ENCODE measurements around the gene S100A13.

Gene S100A13

DNA sequence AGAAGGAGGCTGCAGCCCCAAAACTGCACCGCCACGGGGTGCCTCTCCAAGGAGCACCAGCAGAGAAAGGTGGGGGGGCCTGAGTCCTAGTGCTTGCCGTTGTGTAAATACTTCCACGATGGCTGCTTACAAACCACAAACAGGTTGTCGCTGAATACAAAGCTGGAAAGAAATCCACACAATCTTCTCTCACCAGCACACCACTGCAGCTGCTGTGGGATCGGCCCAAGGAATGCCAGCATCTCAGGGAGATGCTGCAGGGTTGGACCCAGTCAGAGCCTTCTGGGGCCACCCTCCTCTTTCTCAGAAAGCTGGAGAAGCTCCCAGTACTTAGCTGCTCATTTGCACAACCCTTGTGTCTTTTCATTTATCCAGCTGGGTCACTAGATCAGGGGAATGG, 8.1 kb downstream of the S100A13 start:
- DNase-seq (ENCODE audit: low spot score in 2 of 2) = no peak
- H3K9me3 Mint-ChIP-seq = no peaks in the 10 kb centered on the region
- H3K27ac Mint-ChIP-seq = no peak overlapping the region
- no peak for ATAC-seq
- no peaks in the 10 kb centered on the region for H3K4me1 Mint-ChIP-seq
- no peaks in the 10 kb centered on the region for H3K36me3 Mint-ChIP-seq
- H3K4me3 Mint-ChIP-seq = no peak overlapping the region

DNA sequence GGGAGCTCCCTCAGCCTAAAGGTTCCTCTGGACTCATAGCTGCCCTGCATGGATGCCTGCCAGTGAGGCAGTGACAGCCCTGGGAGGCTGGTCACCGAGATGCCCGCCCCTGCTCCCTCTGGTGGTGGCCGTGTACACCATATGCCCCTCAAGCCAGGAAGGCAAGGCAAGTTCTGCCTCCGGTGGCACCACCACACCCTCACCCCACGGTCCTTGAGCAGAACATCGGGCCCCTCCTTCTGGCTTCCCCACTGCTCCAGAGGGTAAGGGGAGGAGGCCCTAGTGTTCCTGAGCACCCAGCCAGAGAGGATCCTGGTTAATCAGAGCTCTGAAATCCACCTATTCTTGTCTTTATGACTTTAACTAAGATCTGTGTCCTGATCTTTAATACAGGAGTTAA, 9.6 kb downstream of the S100A13 start:
- Mint-ChIP-seq H3K27ac (peak overlapping the region; percentile 84), H3K4me3 (no peak overlapping the region), H3K36me3 (no peaks in the 10 kb centered on the region), H3K4me1 (no peaks in the 10 kb centered on the region), H3K9me3 (no peaks in the 10 kb centered on the region)
- peak; percentile 90 for ATAC-seq
- peak; percentile 51 to 77 for DNase-seq (ENCODE audit: low spot score in 2 of 2)

DNA sequence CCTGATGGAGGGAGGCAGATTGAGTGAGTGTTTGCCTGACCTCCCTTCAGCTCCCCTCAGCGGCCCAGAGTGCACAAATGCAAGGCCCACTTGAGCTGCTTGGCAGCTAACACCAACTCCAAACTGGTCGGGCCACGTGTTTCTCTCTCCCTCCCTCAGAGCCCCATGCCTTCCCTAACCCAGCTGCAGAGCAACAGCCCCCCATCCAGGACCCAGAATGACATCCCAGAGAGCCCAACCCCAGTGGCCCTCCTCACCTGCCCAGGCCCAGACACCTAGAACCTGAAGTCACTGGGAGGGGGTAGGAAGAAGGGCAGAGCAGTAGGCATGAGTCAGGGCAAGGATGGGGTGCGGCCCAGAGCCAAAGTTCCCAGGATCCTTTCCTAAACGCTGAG, 10.4 kb downstream of the S100A13 start:
- H3K9me3 Mint-ChIP-seq = no peaks in the 10 kb centered on the region
- H3K36me3 Mint-ChIP-seq = no peaks in the 10 kb centered on the region
- no peak for ATAC-seq

DNA sequence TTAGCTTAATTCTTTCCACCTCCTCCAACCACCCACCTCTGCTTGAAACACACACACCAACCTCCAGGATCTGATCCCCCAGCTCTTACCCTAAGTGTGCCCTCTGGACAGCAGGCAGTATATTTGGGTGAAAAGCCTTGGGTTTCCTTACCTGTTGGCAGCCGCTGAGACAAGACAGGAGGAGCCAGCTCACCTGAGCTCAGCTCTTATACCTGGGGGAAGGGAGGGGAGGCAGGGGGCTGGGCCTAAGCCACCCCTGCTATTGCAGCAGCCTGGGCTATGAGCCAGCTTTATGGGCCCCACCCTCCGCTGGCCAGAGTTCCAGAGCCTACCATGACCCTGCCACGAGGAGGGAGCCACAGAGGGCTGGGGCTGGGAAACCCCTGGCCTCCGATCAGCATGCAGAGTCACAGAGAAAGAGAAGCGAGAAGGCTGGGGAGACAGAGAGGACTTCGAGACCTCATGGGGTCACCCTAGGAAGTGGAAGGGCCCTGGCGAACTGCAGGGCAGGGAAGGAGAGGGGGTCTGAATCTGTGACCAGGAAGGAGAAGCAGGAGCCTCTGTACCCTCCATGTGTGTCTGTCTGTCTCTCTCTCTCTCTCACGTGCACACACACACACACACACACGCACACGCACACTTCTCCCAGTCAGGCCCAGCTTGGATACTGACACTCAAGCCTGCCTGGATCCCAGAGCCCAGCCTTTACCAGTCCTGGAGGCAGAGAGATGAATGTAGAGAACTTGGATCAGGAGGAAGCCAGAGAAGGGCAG, 11.0 kb downstream of the S100A13 start, which contains the start of gene S100A14:
Gene S100A14 (minus strand): TSS at position 182 of the 773 bp plus-strand sequence. CDS start 467 bp downstream, outside the sequence.
- H3K9me3 Mint-ChIP-seq = no peaks in the 10 kb centered on the region
- H3K36me3 Mint-ChIP-seq = no peaks in the 10 kb centered on the region
- no peak within 1 kb of the TSS for H3K4me3 Mint-ChIP-seq
- H3K27ac Mint-ChIP-seq = peak within 1 kb of the TSS; percentile 84
- H3K4me1 Mint-ChIP-seq = no peaks in the 10 kb centered on the region
- ATAC-seq (no peak), DNase-seq (ENCODE audit: low spot score in 2 of 2) (no peak)

More for the DNA sequence above, 10.4 kb downstream of the S100A13 start:
- Mint-ChIP-seq H3K4me1 (no peaks in the 10 kb centered on the region), H3K27ac (peak overlapping the region; percentile 84), H3K4me3 (no peak overlapping the region)
- DNase-seq (ENCODE audit: low spot score in 2 of 2) = no peak

- Mint-ChIP-seq H3K9me3 (no peaks in the 10 kb centered on the region), H3K27ac (no peak overlapping the region), H3K36me3 (no peaks in the 10 kb centered on the region), H3K4me3 (no peak overlapping the region), H3K4me1 (no peaks in the 10 kb centered on the region)
- ATAC-seq (no peak), DNase-seq (ENCODE audit: low spot score in 2 of 2) (no peak)
Observed at GRCh38 chr1:153615406-153615805, 11.9 kb downstream of the S100A13 start.

- ATAC-seq = no peak
- no peak for DNase-seq (ENCODE audit: low spot score in 2 of 2)
- H3K36me3 Mint-ChIP-seq = no peaks in the 10 kb centered on the region
- no peaks in the 10 kb centered on the region for H3K9me3 Mint-ChIP-seq
- no peaks in the 10 kb centered on the region for H3K4me1 Mint-ChIP-seq
- H3K4me3 Mint-ChIP-seq = no peak overlapping the region
- H3K27ac Mint-ChIP-seq = no peak overlapping the region
Observed at GRCh38 chr1:153614906-153615305, 12.4 kb downstream of the S100A13 start.

- no peaks in the 10 kb centered on the region for H3K9me3 Mint-ChIP-seq
- ATAC-seq (no peak), DNase-seq (ENCODE audit: low spot score in 2 of 2) (no peak)
- no peaks in the 10 kb centered on the region for H3K36me3 Mint-ChIP-seq
- no peak overlapping the region for H3K4me3 Mint-ChIP-seq
- H3K4me1 Mint-ChIP-seq = peaks cover 2% of the 10 kb centered on the region
- no peak overlapping the region for H3K27ac Mint-ChIP-seq
Observed at GRCh38 chr1:153614189-153614900, 13.0 kb downstream of the S100A13 start.

- H3K36me3 Mint-ChIP-seq = no peaks in the 10 kb centered on the region
- no peaks in the 10 kb centered on the region for H3K9me3 Mint-ChIP-seq
- H3K4me3 Mint-ChIP-seq = no peak overlapping the region
- DNase-seq (ENCODE audit: low spot score in 2 of 2) = no peak
- H3K4me1 Mint-ChIP-seq = peaks cover 5% of the 10 kb centered on the region
- no peak overlapping the region for H3K27ac Mint-ChIP-seq
- no peak for ATAC-seq
Observed at GRCh38 chr1:153613406-153613805, 13.9 kb downstream of the S100A13 start.

- H3K27ac Mint-ChIP-seq = peak within 1 kb of the TSS; percentile 68
Observed at GRCh38 chr1:153612755-153613331, 14.5 kb downstream of the S100A13 start, which contains the start of gene S100A16. S100A16 (minus strand) TSS chr1:153613137; CDS start chr1:153608151, 4,986 bp downstream.

DNA sequence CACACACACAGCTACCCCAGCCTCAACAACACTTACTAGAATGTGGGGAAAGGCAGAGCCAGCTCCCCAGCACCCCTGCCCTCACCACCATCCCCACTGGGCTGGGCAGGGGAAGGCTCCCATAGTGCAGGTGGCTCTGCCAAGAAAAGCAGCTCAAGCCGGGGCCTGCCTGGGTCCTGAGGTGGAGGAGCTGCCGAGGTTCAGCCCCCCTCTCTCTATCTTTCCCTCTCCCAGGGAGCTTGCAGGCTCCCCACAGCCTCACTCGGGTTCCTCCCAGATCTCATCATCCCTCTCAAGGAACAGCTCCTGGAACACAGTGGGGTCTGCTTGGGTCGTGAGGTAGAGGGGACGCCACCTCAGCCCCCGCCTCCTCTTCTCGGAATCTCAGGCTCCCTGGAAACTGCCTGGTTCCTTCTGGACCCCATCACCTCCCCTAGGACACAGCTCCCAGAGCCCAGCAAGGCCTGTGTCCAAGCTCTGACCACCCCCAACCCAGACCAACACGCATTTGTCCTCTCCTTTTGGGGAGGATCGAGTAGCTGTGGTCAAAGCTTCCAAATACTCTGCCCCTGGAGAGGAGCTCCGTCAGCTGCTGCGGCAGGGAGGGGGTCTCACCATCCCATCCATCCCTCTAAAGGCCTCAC, 15.1 kb downstream of the S100A13 start:
- Mint-ChIP-seq H3K4me1 (peaks cover 5% of the 10 kb centered on the region), H3K4me3 (no peak overlapping the region), H3K9me3 (no peaks in the 10 kb centered on the region), H3K27ac (peak overlapping the region; percentile 68), H3K36me3 (no peaks in the 10 kb centered on the region)
- DNase-seq (ENCODE audit: low spot score in 2 of 2) (no peak), ATAC-seq (no peak)

More at GRCh38 chr1:153612755-153613331, 14.5 kb downstream of the S100A13 start, which contains the start of gene S100A16:
- ATAC-seq (no peak), DNase-seq (ENCODE audit: low spot score in 2 of 2) (no peak)
- Mint-ChIP-seq H3K36me3 (no peaks in the 10 kb centered on the region), H3K4me3 (no peak within 1 kb of the TSS), H3K4me1 (peaks cover 5% of the 10 kb centered on the region), H3K9me3 (no peaks in the 10 kb centered on the region)

DNA sequence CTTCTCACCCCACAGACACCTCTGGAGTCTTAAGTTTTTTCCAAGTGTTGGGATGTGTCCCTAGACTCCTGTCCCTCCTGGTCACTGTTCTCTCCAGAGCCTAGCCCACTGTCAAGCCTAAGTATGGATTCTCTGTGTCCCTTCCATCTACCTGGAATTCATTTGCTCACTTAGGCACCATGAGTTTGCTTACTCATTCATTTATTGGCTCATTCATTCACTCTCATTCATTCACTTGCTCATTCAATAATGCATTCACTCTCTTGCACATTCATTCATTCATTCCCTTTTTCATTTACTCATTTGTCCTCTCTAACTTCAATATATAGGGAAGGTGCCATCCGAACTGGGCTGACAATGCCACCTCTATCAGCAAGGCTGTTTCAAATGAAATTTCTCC, 15.9 kb downstream of the S100A13 start:
- DNase-seq (ENCODE audit: low spot score in 2 of 2) (no peak), ATAC-seq (no peak)
- no peak overlapping the region for H3K27ac Mint-ChIP-seq
- no peaks in the 10 kb centered on the region for H3K9me3 Mint-ChIP-seq
- peaks cover 5% of the 10 kb centered on the region for H3K4me1 Mint-ChIP-seq
- no peaks in the 10 kb centered on the region for H3K36me3 Mint-ChIP-seq
- no peak overlapping the region for H3K4me3 Mint-ChIP-seq

GRCh38 chr1:153610811-153611301, 16.4 kb downstream of the S100A13 start:
- peaks cover 5% of the 10 kb centered on the region for H3K4me1 Mint-ChIP-seq
- ATAC-seq (no peak), DNase-seq (ENCODE audit: low spot score in 2 of 2) (no peak)
- H3K27ac Mint-ChIP-seq = no peak overlapping the region
- H3K9me3 Mint-ChIP-seq = no peaks in the 10 kb centered on the region
- H3K4me3 Mint-ChIP-seq = no peak overlapping the region
- H3K36me3 Mint-ChIP-seq = no peaks in the 10 kb centered on the region

GRCh38 chr1:153610334-153610733, 17.0 kb downstream of the S100A13 start:
- ATAC-seq (peak; percentile 43), DNase-seq (ENCODE audit: low spot score in 2 of 2) (no peak)
- Mint-ChIP-seq H3K4me1 (peaks cover 5% of the 10 kb centered on the region), H3K27ac (no peak overlapping the region), H3K4me3 (no peak overlapping the region), H3K36me3 (no peaks in the 10 kb centered on the region), H3K9me3 (no peaks in the 10 kb centered on the region)

GRCh38 chr1:153609585-153609907, 17.8 kb downstream of the S100A13 start:
- H3K4me3 Mint-ChIP-seq = no peak overlapping the region
- H3K4me1 Mint-ChIP-seq = peaks cover 5% of the 10 kb centered on the region
- ATAC-seq (no peak), DNase-seq (ENCODE audit: low spot score in 2 of 2) (no peak)
- no peaks in the 10 kb centered on the region for H3K36me3 Mint-ChIP-seq
- H3K9me3 Mint-ChIP-seq = no peaks in the 10 kb centered on the region
- H3K27ac Mint-ChIP-seq = no peak overlapping the region
